ENCODE measurements around the gene DNM3.

The DNM3 gene

DNA sequence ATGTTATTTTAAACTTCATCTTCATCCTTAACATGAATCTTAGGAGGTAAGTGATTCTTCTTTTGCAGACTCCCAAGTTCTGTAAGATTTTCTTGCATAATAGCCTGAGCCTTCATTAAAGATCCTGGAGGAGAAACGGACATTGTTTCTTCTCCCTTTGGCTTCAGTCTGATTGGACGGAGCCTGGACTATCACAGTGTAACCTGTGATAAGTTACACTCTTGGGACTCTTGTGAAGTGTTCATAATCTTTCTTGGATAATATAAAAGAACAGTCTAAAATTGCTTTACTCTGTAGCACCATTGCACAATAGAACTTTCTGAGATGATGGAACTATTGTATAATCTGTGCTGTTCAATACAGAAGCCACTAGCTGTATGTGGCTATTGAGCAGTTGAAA, 244.8 kb downstream of the DNM3 start:
- in situ Hi-C loops (cut with MboI; ENCODE audit: low pct_unique_long_range_greater_than_20kb, low sequenced_read_pairs, unreplicated experiment): no loop called here
- no peak for TF ChIP-seq CTCF (IDR thresholded peaks at IDR 0.05; ENCODE audit: extremely low read depth, insufficient read depth, missing control alignments)
- DNase-seq (ENCODE audit: low spot score): no peak

DNA sequence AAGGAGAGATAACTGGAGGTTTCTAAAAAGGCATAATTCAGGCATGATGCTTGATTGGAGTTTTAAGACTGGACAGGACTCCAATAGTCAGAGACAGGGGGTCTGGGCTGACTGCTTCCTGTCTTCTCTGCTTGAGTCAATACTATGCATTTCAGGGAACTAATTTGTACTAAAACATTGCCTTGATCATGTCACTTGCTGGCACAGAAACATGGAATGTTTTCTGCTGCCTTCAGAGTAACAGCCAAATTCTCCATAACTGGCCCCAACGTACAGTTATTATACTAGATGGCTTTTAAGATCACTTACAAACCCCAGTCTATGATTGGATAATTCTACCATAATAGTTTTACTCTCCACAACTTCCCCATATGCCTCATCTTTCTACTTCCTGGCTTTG, 247.0 kb downstream of the DNM3 start:
- in situ Hi-C loops (cut with MboI; ENCODE audit: low pct_unique_long_range_greater_than_20kb, low sequenced_read_pairs, unreplicated experiment): no loop called here
- no peak for TF ChIP-seq CTCF (IDR thresholded peaks at IDR 0.05; ENCODE audit: extremely low read depth, insufficient read depth, missing control alignments)
- no peak for DNase-seq (ENCODE audit: low spot score)

GRCh38 chr1:172089768-172090510, 248.6 kb downstream of the DNM3 start:
- TF ChIP-seq CTCF (IDR thresholded peaks at IDR 0.05; ENCODE audit: extremely low read depth, insufficient read depth, missing control alignments): peak; percentile 51
- DNase-seq (ENCODE audit: low spot score): peak; percentile 20
- in situ Hi-C loops (cut with MboI; ENCODE audit: low pct_unique_long_range_greater_than_20kb, low sequenced_read_pairs, unreplicated experiment): no loop called here

GRCh38 chr1:172090511-172090817, 249.2 kb downstream of the DNM3 start:
- no peak for TF ChIP-seq CTCF (IDR thresholded peaks at IDR 0.05; ENCODE audit: extremely low read depth, insufficient read depth, missing control alignments)
- no peak for DNase-seq (ENCODE audit: low spot score)
- in situ Hi-C loops (cut with MboI; ENCODE audit: low pct_unique_long_range_greater_than_20kb, low sequenced_read_pairs, unreplicated experiment): no loop called here

DNA sequence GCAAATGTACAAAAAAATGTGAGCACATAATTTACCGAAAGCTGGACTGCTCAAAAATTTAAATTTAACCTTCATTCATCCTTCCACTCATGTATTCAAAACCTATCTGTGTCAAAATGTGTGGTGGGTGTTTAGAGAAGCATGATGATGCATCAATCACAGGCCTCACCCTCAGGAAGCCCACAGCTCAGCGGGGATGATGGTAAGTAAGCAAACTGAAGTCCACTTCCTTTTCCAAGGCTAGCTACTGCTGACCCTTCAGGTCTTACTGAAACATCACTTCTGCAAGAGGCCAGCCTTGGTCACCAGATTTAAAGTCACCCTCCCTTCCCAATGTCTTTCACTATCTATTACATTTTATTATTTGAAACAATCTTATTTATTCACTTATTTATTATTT, 254.5 kb downstream of the DNM3 start:
- no peak for DNase-seq (ENCODE audit: low spot score)
- in situ Hi-C loops (cut with MboI; ENCODE audit: low pct_unique_long_range_greater_than_20kb, low sequenced_read_pairs, unreplicated experiment): no loop called here
- no peak for TF ChIP-seq CTCF (IDR thresholded peaks at IDR 0.05; ENCODE audit: extremely low read depth, insufficient read depth, missing control alignments)

DNA sequence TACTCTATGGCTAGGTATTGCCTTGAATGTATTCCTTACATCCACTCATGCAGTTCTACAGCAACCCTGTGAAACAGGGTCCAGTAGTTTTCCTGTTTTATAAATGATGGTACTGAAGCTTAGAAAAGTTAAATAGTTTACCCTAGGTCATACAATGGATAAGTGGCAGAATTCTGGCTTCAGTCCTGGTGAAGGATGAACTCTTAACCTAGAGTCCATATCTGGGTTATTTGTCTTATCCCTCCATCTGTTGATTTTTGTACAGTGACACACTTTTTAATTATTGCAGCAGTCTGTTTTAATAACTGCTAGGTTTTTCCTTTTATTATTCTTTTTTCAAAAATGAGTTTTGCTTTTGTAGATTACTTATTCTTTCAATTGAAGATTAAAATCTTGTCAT, 263.9 kb downstream of the DNM3 start:
- no peak for DNase-seq (ENCODE audit: low spot score)
- no peak for TF ChIP-seq CTCF (IDR thresholded peaks at IDR 0.05; ENCODE audit: extremely low read depth, insufficient read depth, missing control alignments)
- in situ Hi-C loops (cut with MboI; ENCODE audit: low pct_unique_long_range_greater_than_20kb, low sequenced_read_pairs, unreplicated experiment): no loop called here

Data from GM13977 (cell line).